HG03575 (cell line): Measurements from ENCODE around the gene TTPAL.

Experiments
- ATAC-seq: cut with Tn5 transposase; IDR thresholded peaks from one replicate; pipeline ENCODE4 v1.9.1; 2021; ENCODE audit not compliant: unreplicated experiment, insufficient number of reproducible peaks, low FRiP score; ENCODE audit errors: extremely low read depth

The TTPAL gene

GRCh38 chr20:44521484-44522481, 46.1 kb downstream of the TTPAL start, which contains the start of gene SERINC3:
Gene SERINC3 (minus strand): TSS chr20:44522070. CDS start chr20:44521951, 119 bp downstream.
- ATAC-seq, result no peak

GRCh38 chr20:44522841-44523240, 47.2 kb downstream of the TTPAL start:
- no peak for ATAC-seq

DNA sequence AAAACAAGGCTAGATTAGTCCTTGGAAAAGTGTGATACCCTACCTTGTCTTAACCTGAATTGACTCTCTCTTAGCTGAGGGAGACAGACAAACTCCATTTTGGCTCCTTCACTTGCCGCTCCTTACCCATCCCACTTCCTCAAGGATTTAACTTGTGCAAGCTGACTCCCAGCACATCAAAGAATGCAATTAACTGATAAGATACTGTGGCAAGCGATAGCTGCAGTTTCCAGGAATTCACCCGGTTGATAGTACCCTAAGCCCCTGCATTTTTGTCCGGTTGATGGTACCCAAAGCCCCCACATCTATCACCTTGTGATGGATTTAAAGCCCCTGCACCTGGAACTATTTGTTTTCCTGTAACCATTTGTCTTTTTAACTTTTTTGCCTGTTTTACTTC, 48.1 kb downstream of the TTPAL start:
- no peak for ATAC-seq

DNA sequence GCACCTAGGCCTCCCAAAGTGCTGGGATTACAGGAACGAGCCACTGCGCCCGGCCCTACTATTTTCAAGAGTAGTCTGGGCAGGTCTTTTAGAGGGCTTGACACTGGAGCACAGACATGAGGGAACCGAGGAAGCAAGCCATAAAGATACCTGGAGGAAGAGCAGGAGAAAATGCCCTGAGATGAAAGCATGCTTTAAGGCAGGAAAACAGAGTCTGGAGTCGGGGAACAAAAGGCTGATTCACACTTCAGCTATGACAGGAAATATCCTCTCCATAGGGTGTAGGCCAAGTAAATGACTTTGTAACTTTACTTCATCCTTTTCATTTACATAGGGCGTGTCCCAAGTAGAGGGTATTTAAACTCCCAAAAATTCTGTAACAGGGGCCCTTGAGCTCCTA, 50.5 kb downstream of the TTPAL start:
- ATAC-seq, result no peak

DNA sequence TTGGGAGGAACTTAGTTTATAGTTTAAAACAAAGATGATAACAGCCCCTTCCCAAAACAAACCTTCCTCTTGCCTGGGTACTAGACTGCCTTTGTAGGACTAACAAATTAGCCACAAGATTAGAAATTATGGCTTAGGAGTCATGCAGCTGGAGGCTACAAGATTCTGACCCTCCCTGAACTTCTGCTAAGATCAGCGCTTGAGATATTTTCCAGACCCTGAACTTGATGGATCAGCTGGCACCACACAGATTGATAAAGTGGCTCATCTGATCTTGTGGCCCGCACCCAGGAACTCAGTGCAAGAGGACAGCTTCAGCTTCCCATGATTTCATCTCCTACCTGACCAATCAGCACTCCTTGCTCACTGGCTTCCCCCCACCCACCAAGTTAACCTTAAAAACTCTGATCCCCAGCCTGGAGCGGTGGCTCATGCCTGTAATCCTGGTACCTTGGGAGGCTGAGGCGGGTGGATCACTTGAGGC, 52.1 kb downstream of the TTPAL start:
- ATAC-seq, result no peak

- ATAC-seq, result no peak
Measured at GRCh38 chr20:44528309-44528708, 52.6 kb downstream of the TTPAL start.

DNA sequence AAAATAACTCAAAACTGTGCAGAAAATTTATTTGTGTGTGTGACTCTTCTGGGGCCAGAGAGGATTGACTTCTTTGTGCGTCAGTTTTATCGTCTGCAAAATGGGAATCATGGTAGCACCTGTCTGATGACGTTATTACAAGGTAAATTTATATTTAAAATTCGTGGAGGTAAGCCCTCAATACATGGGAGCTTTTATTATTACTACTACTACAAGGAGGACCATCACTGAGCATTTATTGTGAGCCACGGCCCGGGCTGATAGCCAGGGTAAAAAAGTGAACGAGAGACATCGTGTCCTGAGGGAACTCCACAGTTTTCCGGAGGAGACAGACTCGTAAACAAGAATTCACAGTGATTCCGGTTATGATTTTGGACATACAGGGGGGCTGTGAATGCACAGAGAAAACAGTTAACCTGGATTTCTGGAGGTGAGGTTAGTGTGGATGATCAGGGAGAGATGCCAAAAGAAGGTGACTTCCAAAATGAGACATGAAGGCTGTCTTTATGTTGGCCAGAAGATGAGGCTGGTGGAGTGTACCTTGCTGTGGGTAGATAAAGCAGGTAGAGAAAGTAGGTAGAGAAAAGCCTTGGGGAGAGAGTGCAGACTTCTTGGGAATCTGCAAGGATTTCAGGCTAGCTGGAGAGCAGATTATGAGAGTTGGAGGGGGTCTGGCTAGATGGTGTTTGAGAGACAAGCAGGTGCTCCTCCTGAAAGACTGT, 56.7 kb downstream of the TTPAL start:
- ATAC-seq, result no peak

GRCh38 chr20:44532981-44533331, 57.3 kb downstream of the TTPAL start:
- no peak for ATAC-seq

DNA sequence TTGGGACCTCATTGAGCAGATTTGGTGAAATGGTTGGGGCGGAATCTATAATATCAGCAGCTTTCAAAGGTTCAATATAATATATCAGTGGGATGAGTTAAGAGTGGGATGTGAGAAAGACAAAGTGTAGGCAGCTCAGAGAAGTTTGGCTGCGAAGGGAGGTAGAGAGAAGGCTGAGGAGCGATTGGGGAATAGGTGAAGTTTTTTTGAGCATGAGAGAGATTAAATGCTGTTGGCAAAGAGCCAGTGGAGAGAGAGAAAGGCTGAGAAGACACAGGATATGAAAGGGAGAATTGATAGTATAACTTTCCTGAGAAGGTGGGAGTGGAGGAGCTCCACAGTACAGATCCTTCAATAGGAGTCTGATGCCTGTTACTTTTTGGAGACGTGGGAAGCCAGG, 58.3 kb downstream of the TTPAL start:
- ATAC-seq, result no peak

GRCh38 chr20:44536175-44536574, 60.5 kb downstream of the TTPAL start:
- no peak for ATAC-seq

DNA sequence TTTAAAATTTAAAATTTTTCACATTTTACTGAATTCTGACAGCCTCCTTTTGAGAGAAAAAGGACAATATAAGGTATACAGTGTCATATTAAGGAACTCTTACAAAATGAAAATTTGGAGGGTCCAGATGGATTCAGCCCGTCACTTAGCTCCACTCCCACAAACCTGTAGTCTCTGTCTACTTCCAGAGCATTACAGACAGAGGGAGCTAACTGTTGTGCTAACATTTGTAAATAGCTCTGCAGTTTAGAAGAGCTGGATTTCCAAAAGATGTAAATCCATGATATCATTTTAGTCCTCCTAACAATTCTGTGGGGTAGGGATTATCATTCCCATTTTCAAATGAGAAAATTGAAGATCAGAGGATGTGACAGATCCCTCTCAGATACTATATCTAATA, 62.3 kb downstream of the TTPAL start:
- ATAC-seq, result no peak

DNA sequence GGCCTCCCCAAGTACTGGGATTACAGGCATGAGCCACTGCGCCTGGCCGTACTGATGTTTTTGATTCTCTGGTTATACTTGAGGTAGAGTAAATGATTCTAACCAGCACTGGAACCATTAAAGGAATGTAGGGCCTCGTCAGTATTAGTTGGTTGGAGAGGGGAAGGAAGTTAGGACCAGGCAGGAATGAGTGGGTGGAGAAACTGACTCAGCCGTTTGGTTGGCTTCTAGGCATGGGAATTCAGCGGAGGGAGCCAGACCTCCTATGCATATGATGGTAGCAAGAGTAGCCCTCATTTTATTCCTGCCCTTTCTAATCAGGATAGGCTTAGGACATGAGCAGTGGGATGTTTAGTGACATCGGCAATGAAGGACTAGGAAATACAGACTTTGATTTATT, 65.2 kb downstream of the TTPAL start:
- ATAC-seq, result no peak

DNA sequence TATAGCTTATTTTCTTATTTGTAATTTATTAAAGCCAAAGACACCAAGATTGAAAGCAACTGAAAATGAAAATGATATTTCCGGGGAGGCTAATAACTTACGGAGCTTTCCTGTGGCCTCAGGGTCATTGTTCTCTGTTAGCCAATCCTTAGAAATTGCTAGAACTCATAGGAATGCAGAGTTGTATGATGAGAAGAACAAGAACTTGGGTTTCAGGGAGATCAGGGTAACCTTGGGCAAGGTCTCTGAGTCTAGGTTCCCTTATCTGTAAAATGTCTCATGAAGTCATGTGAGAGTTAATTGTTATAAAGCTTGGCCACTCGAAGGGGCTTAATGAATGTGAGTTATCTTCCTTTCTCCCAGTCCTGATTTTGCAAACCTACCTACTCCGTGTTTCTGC, 66.3 kb downstream of the TTPAL start:
- no peak for ATAC-seq

GRCh38 chr20:44542890-44543289, 67.2 kb downstream of the TTPAL start:
- ATAC-seq, result no peak

- ATAC-seq, result no peak
Measured at GRCh38 chr20:44543358-44543757, 67.7 kb downstream of the TTPAL start.
